Uterus (tissue), 2 donors: ENCODE measurements around the gene IL22.

Source experiments
- CTCF ChIP-seq, 4 experiments: fragments of 200-600 bp in 2 of 4; fragments of 450-650 bp in 2 of 4; sonication (generic) in 2 of 4; IDR thresholded peaks; one replicate each; pipeline ENCODE4 v1.5.1; 2016 to 2019; ENCODE audit warnings: antibody characterized with exemption in 4 of 4, mild to moderate bottlenecking in 2 of 4, moderate library complexity in 1 of 4
- POLR2A ChIP-seq, 2 donors: fragments of 450-650 bp; IDR thresholded peaks; one replicate each; pipeline ENCODE4 v1.6.1; 2016; ENCODE audit warnings: antibody characterized with exemption in 2 of 2, mild to moderate bottlenecking in 1 of 2, moderate library complexity in 1 of 2

DNA sequence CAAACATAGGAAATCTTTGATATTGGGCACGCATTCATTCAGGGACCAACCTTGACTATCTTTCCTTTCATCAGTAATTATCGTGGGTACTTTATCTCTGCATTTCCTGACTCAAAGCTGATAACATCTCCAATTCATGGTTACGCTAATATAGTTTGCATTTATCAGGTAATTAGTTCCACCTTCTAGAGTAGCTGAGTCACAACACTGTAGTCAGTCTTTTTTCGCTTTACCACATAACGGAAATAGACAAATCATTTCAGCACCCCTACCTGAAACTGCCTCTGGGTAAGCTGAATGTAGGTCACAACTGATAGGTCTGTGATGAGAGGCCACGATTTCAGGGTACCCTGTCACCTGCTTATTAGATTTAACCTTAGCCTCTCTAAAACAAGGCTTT is 36.7 kb upstream of the IL22 start:
- TF ChIP-seq CTCF (IDR thresholded peaks at IDR 0.05) (no peak), POLR2A (IDR thresholded peaks at IDR 0.05) (no peak)
